K562 (cell line): ENCODE data around the gene TLX3. TPM values are rescaled to one million over a fixed set of nuclear protein-coding genes. Genes with fewer than 3 reads are reported as not detected.

Experiments
- ARHGAP35 ChIP-seq: fragments of 450-650 bp; IDR thresholded peaks from 2 replicates; pipeline ENCODE4 v1.6.1; 2018; ENCODE audit not compliant: partially characterized antibody
- KAT7 ChIP-seq: sonication (generic); formaldehyde crosslinking; IDR thresholded peaks from 2 replicates; pipeline ENCODE4 v1.8.0; 2022; ENCODE audit warnings: missing genetic modification reagents, mild to moderate bottlenecking, borderline replicate concordance
- MAFG ChIP-seq: fragments of 450-650 bp; conservative IDR thresholded peaks from 2 replicates; pipeline ENCODE4 v1.6.1; 2016; ENCODE audit warnings: missing genetic modification characterization, missing compliant biosample characterization
- MIER1 ChIP-seq: fragments of 450-650 bp; IDR thresholded peaks from 2 replicates; pipeline ENCODE4 v1.6.1; 2016; ENCODE audit warnings: antibody characterized with exemption, mild to moderate bottlenecking, low read depth
- RBM17 ChIP-seq: fragments of 200-400 bp; formaldehyde crosslinking; IDR thresholded peaks from 2 replicates; pipeline ENCODE4 v1.6.1; 2017; ENCODE audit warnings: low read depth, mild to moderate bottlenecking, low read length, borderline replicate concordance
- ZNF431 ChIP-seq: sonication (generic); formaldehyde crosslinking; IDR thresholded peaks from 2 replicates; pipeline ENCODE4 v1.8.0; 2022; ENCODE audit warnings: mild to moderate bottlenecking, missing genetic modification reagents
- polyA plus RNA-seq, 8 experiments: library from polyadenylated mRNA; depleted of rRNA in 4 of 8; stranded (reverse) in 5 of 8; unstranded in 3 of 8; fragments of >200 nt; fragmentation: Nextera tagmentation in 2 of 8; fragmentation: Illumina TruSeq in 1 of 8; extraction: Ambion mirVana in 2 of 8; extraction: Trizol in 1 of 8; gene quantifications; 2 replicates each; pipeline versions ENCODE4 v1.2.1 to v1.2.3, GENCODE V29; 2011 to 2014; ENCODE audit warnings: inconsistent platforms in 1 of 8, missing spikeins in 1 of 8
- total RNA-seq, 7 experiments: library from RNA; depleted of rRNA in 6 of 7; stranded (reverse); fragments of >200 nt in 6 of 7; fragmentation: Illumina TruSeq in 2 of 7; extraction: Trizol in 2 of 7; gene quantifications; 2 replicates each; pipeline versions ENCODE4 v1.2.1 to v1.2.3, GENCODE V29; 2011 to 2021; ENCODE audit warnings: low replicate concordance in 1 of 7
- TF ChIP-seq, protein P1 (sequence below): fragments of 450-650 bp; formaldehyde crosslinking; IDR thresholded peaks from 2 replicates; pipeline ENCODE4 v1.4.0; 2020; ENCODE audit warnings: mild to moderate bottlenecking, moderate library complexity
- TF ChIP-seq, protein P2 (sequence below), 2 experiments: fragments of 450-650 bp in 1 of 2; sonication (generic) in 1 of 2; formaldehyde crosslinking; conservative IDR thresholded peaks; 2 replicates each; pipeline versions ENCODE4 v1.4.0 to v1.8.1; 2020 to 2022; ENCODE audit warnings: mild to moderate bottlenecking in 1 of 2, missing genetic modification reagents in 1 of 2
- TF ChIP-seq, protein P3 (sequence below), 3 experiments: fragments of 200-800 bp in 1 of 3; fragments of 250-450 bp in 1 of 3; fragments of 450-650 bp in 1 of 3; sonication (Bioruptor Pico) in 1 of 3; sonication (Bioruptor generic) in 1 of 3; formaldehyde crosslinking in 1 of 3; IDR thresholded peaks; 2 replicates each; pipeline versions ENCODE4 v1.6.1 to v1.8.0; 2016 to 2022; ENCODE audit warnings: mild to moderate bottlenecking in 2 of 3, missing genetic modification characterization in 2 of 3, missing compliant biosample characterization in 1 of 3, moderate library complexity in 1 of 3

TLX3 gene
- total and polyA plus RNA-seq, 9 of the 15 experiments (the other 6 are each of a cell fraction or from before 2014, with no cell fraction given): not detected

DNA sequence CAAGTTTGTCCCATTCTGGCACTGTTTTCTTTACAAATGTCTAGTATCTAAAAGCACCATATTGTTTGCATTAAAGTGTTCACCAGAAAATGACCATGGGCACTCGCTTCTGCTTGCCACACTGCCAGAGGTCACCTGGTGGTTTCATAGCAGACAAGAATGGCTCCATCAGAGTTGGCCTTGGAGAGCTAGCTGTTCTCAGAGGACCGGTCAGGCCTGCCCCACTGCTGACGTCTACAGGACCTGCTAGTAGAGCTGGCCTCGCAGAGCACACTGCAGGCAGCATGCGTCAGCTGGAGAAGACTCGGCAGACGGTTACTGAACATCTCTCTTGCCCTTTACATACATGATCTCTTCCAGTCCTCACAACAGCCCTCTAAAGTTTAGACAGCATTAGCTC lies 8.7 kb upstream of the TLX3 start (continued):
- TF ChIP-seq, protein P1, sequence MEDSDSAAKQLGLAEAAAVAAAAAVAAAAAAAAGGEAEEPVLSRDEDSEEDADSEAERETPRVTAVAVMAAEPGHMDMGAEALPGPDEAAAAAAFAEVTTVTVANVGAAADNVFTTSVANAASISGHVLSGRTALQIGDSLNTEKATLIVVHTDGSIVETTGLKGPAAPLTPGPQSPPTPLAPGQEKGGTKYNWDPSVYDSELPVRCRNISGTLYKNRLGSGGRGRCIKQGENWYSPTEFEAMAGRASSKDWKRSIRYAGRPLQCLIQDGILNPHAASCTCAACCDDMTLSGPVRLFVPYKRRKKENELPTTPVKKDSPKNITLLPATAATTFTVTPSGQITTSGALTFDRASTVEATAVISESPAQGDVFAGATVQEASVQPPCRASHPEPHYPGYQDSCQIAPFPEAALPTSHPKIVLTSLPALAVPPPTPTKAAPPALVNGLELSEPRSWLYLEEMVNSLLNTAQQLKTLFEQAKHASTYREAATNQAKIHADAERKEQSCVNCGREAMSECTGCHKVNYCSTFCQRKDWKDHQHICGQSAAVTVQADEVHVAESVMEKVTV (CRISPR knock-in tag): no peak
- TF ChIP-seq ARHGAP35 (no peak), ZNF431 (CRISPR knock-in tag) (no peak), KAT7 (CRISPR knock-in tag) (no peak), RBM17 (no peak), MIER1 (no peak), MAFG (tag) (no peak)
- TF ChIP-seq, protein P2, sequence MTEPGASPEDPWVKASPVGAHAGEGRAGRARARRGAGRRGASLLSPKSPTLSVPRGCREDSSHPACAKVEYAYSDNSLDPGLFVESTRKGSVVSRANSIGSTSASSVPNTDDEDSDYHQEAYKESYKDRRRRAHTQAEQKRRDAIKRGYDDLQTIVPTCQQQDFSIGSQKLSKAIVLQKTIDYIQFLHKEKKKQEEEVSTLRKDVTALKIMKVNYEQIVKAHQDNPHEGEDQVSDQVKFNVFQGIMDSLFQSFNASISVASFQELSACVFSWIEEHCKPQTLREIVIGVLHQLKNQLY (CRISPR knock-in tag; conservative IDR thresholded peaks at IDR 0.05): no peak
- TF ChIP-seq, protein P3, sequence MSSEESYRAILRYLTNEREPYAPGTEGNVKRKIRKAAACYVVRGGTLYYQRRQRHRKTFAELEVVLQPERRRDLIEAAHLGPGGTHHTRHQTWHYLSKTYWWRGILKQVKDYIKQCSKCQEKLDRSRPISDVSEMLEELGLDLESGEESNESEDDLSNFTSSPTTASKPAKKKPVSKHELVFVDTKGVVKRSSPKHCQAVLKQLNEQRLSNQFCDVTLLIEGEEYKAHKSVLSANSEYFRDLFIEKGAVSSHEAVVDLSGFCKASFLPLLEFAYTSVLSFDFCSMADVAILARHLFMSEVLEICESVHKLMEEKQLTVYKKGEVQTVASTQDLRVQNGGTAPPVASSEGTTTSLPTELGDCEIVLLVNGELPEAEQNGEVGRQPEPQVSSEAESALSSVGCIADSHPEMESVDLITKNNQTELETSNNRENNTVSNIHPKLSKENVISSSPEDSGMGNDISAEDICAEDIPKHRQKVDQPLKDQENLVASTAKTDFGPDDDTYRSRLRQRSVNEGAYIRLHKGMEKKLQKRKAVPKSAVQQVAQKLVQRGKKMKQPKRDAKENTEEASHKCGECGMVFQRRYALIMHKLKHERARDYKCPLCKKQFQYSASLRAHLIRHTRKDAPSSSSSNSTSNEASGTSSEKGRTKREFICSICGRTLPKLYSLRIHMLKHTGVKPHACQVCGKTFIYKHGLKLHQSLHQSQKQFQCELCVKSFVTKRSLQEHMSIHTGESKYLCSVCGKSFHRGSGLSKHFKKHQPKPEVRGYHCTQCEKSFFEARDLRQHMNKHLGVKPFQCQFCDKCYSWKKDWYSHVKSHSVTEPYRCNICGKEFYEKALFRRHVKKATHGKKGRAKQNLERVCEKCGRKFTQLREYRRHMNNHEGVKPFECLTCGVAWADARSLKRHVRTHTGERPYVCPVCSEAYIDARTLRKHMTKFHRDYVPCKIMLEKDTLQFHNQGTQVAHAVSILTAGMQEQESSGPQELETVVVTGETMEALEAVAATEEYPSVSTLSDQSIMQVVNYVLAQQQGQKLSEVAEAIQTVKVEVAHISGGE (CRISPR knock-in tag; IDR thresholded peaks at IDR 0.05): no peak
